SK-N-SH (cell line): ENCODE results near the gene CABLES2. TPM values are rescaled to one million over a fixed set of nuclear protein-coding genes. Genes with fewer than 3 reads are reported as not detected.
"Not testable (repeated sequence)": the region's sequence is repeated elsewhere in the genome, so short reads cannot be mapped to it uniquely, and the experiment has no call there.

Experiments used
- CTCF ChIA-PET: fragments of 300-600, 350-600 bp; formaldehyde crosslinking; extraction: SDS; loops from one replicate; lab custom pipeline; 2021; lab: Yijun Ruan, JAX
- POLR2A ChIA-PET: fragments of 350-600 bp; sonication (Branson Sonifier 250); formaldehyde crosslinking; extraction: SDS; loops from one replicate; lab custom pipeline; 2020; ENCODE audit warnings: antibody characterized with exemption, inconsistent platforms; lab: Yijun Ruan, JAX
- DNase-seq: peaks from one replicate; pipeline ENCODE4 v3.0.0; 2012
- H2AFZ ChIP-seq: fragments of 200-600 bp; sonication (generic); 2 replicates; pipeline ENCODE4 v1.8.1; 2016; ENCODE audit warnings: antibody characterized with exemption, mild to moderate bottlenecking, low read depth
- H3F3A ChIP-seq: fragments of 200-600 bp; sonication (generic); replicated peaks from 2 replicates; pipeline ENCODE3; 2016; ENCODE audit warnings: antibody characterized with exemption, mild to moderate bottlenecking; ENCODE audit not compliant: insufficient read depth
- H3K27ac ChIP-seq, 2 experiments: fragments of 200-500 bp in 1 of 2; fragments of 200-600 bp in 1 of 2; sonication (Bioruptor generic) in 1 of 2; sonication (generic), shearing (Covaris generic) in 1 of 2; 2 replicates each; pipeline versions ENCODE4 v1.5.1 to v1.6.1; 2014 to 2016; ENCODE audit warnings: low read depth in 2 of 2, inconsistent platforms in 1 of 2, low read length in 1 of 2, mild to moderate bottlenecking in 1 of 2, mixed read lengths in 1 of 2
- H3K27me3 ChIP-seq: fragments of 200-600 bp; sonication (generic), shearing (Covaris generic); 2 replicates; pipeline ENCODE4 v1.6.1; 2016; ENCODE audit warnings: mixed run types; ENCODE audit not compliant: insufficient read depth
- H3K36me3 ChIP-seq, 2 experiments: fragments of 200-500 bp in 1 of 2; fragments of 200-600 bp in 1 of 2; sonication (Bioruptor generic) in 1 of 2; sonication (generic) in 1 of 2; replicated peaks in 1 of 2; 2 replicates each; pipeline versions ENCODE3 to v1.5.1; 2014 to 2016; ENCODE audit warnings: low read length in 1 of 2, mild to moderate bottlenecking in 1 of 2; ENCODE audit not compliant: insufficient read depth in 2 of 2, control insufficient read depth in 1 of 2
- H3K4me1 ChIP-seq, 2 experiments: fragments of 200-500 bp in 1 of 2; fragments of 200-600 bp in 1 of 2; sonication (Bioruptor generic) in 1 of 2; sonication (generic), shearing (Covaris generic) in 1 of 2; 2 replicates each; pipeline versions ENCODE4 v1.5.1 to v1.6.1; 2014 to 2016; ENCODE audit warnings: low read depth in 1 of 2, low read length in 1 of 2, mixed run types in 1 of 2; ENCODE audit not compliant: insufficient read depth in 2 of 2, control insufficient read depth in 1 of 2
- H3K4me2 ChIP-seq: fragments of 200-600 bp; sonication (generic), shearing (Covaris generic); 2 replicates; pipeline ENCODE4 v1.6.1; 2017; ENCODE audit warnings: mixed run types
- H3K4me3 ChIP-seq, 2 experiments: fragments of 200-500 bp in 1 of 2; fragments of 200-600 bp in 1 of 2; sonication (Bioruptor generic) in 1 of 2; sonication (generic), shearing (Covaris generic) in 1 of 2; 2 replicates each; pipeline versions ENCODE4 v1.5.1 to v1.8.1; 2014 to 2016; ENCODE audit warnings: low read depth in 2 of 2, inconsistent platforms in 1 of 2, low read length in 1 of 2, mild to moderate bottlenecking in 1 of 2, mixed read lengths in 1 of 2, moderate library complexity in 1 of 2
- H3K79me2 ChIP-seq: fragments of 200-600 bp; sonication (generic); 2 replicates; pipeline ENCODE4 v1.8.1; 2017; ENCODE audit warnings: mild to moderate bottlenecking; ENCODE audit not compliant: insufficient read depth
- H3K9ac ChIP-seq: fragments of 200-600 bp; sonication (generic); 2 replicates; pipeline ENCODE4 v1.6.1; 2017; ENCODE audit warnings: mixed run types
- H3K9me2 ChIP-seq: fragments of 200-600 bp; sonication (generic); 2 replicates; pipeline ENCODE4 v1.6.1; 2017; ENCODE audit warnings: mixed run types
- H3K9me3 ChIP-seq: fragments of 200-600 bp; sonication (generic); 2 replicates; pipeline ENCODE4 v1.6.1; 2017; ENCODE audit warnings: mixed run types, mild to moderate bottlenecking, moderate library complexity
- H4K20me1 ChIP-seq: fragments of 200-600 bp; sonication (generic); 2 replicates; pipeline ENCODE4 v1.6.1; 2017; ENCODE audit warnings: mild to moderate bottlenecking, mixed run types; ENCODE audit not compliant: insufficient read depth
- ELF1 ChIP-seq: IDR thresholded peaks from 2 replicates; pipeline ENCODE4 v1.4.0; 2012
- EZH2phosphoT487 ChIP-seq: fragments of 200-600 bp; sonication (generic); IDR thresholded peaks from 2 replicates; pipeline ENCODE4 v1.6.1; 2017; ENCODE audit warnings: low read depth, mixed run types, mild to moderate bottlenecking, antibody characterized with exemption, moderate library complexity, borderline replicate concordance
- FOSL2 ChIP-seq: IDR thresholded peaks from 2 replicates; pipeline ENCODE4 v1.4.0; 2012; ENCODE audit warnings: low read depth, mild to moderate bottlenecking, moderate library complexity, borderline replicate concordance
- FOXJ3 ChIP-seq: sonication (generic); formaldehyde crosslinking; IDR thresholded peaks from 2 replicates; pipeline ENCODE4 v1.5.1; 2020; ENCODE audit warnings: mild to moderate bottlenecking, missing genetic modification reagents
- MEF2A ChIP-seq: IDR thresholded peaks from 2 replicates; pipeline ENCODE4 v1.4.0; 2012; ENCODE audit warnings: low read depth, borderline replicate concordance
- MXI1 ChIP-seq: IDR thresholded peaks from 2 replicates; pipeline ENCODE4 v1.6.1; 2012; ENCODE audit warnings: mild to moderate bottlenecking, low read depth, low read length, improper control_type of control experiment
- NFIC ChIP-seq: IDR thresholded peaks from 2 replicates; pipeline ENCODE4 v1.4.0; 2012; ENCODE audit warnings: borderline replicate concordance
- POLR2AphosphoS5 ChIP-seq: IDR thresholded peaks from 2 replicates; pipeline ENCODE4 v1.6.1; 2012; ENCODE audit warnings: low read depth, low read length
- TAF1 ChIP-seq: IDR thresholded peaks from 2 replicates; pipeline ENCODE4 v1.6.1; 2012; ENCODE audit warnings: low read depth, mild to moderate bottlenecking, low read length, moderate library complexity, borderline replicate concordance
- YY1 ChIP-seq: IDR thresholded peaks from 2 replicates; pipeline ENCODE4 v1.4.0; 2012; ENCODE audit warnings: low read depth, mild to moderate bottlenecking
- WGBS: methylation state at CpG from one replicate; pipeline ENCODE4 v1.1.6; 2017; ENCODE audit warnings: low lambda C conversion rate; 5-methylcytosine and 5-hydroxymethylcytosine counted together
- polyA plus RNA-seq, 3 experiments: library from polyadenylated mRNA; depleted of rRNA; stranded (reverse); fragments of >200 nt; gene quantifications; 2 replicates each; pipeline ENCODE4 v1.2.3, GENCODE V29; 2012
- TF ChIP-seq, protein P1 (sequence below): fragments of 200-600 bp; sonication (generic); IDR thresholded peaks from 2 replicates; pipeline ENCODE4 v1.6.1; 2017; ENCODE audit warnings: antibody characterized with exemption, mild to moderate bottlenecking, moderate library complexity
- TF ChIP-seq, protein P2 (sequence below): fragments of 150-350 bp; IDR thresholded peaks from 2 replicates; pipeline ENCODE4 v1.6.1; 2017; ENCODE audit warnings: antibody characterized with exemption, low read length, low read depth, borderline replicate concordance
- TF ChIP-seq, protein P3 (sequence below): fragments of 150-350 bp; IDR thresholded peaks from 2 replicates; pipeline ENCODE4 v1.6.1; 2016; ENCODE audit warnings: mild to moderate bottlenecking, low read depth, low read length

CABLES2 gene
- polyA plus RNA-seq, 1 of the 3 experiments (the other 2 are of a cell fraction), result 4.8 TPM

DNA sequence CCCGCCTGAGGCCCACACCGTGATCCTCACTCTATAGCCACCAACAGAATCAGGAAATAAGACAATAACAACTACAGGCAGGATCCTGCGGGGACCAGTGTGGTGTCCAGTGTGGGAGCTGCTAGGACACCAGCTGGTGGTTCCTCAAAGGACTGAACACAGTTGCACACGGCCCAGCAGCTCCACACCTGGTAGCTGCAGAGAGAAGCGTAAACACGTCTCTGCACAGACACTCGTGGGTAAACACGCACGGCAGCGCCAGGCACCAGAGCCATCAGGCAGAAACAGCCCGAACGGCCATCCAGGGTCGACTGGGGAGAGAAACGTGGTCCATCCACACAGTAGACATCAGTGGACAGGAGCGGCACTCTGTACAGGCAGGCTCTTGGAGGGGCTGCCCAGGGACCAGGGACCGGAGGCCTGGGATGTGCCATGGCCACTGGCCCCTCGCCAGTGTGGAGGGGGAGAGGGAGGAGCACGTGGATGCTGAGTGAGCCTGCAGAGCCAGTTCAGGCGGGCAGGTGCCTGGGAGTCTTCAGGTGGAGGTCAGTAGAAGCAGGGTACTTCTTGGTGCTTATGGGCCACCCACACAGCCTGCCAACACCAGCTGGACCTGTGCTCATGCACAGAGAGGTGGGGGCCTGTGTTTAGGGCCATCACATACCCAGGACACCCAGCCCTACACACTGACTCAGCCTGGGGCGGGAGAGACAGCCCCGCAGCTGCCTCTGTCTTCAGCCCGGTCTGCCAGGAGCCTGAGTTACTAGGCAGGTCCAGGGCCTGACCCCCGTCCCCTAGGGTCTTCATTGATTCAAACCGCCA, 32.5 kb downstream of the CABLES2 start (continued):
- TF ChIP-seq, protein P1, sequence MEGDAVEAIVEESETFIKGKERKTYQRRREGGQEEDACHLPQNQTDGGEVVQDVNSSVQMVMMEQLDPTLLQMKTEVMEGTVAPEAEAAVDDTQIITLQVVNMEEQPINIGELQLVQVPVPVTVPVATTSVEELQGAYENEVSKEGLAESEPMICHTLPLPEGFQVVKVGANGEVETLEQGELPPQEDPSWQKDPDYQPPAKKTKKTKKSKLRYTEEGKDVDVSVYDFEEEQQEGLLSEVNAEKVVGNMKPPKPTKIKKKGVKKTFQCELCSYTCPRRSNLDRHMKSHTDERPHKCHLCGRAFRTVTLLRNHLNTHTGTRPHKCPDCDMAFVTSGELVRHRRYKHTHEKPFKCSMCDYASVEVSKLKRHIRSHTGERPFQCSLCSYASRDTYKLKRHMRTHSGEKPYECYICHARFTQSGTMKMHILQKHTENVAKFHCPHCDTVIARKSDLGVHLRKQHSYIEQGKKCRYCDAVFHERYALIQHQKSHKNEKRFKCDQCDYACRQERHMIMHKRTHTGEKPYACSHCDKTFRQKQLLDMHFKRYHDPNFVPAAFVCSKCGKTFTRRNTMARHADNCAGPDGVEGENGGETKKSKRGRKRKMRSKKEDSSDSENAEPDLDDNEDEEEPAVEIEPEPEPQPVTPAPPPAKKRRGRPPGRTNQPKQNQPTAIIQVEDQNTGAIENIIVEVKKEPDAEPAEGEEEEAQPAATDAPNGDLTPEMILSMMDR, result no peak

DNA sequence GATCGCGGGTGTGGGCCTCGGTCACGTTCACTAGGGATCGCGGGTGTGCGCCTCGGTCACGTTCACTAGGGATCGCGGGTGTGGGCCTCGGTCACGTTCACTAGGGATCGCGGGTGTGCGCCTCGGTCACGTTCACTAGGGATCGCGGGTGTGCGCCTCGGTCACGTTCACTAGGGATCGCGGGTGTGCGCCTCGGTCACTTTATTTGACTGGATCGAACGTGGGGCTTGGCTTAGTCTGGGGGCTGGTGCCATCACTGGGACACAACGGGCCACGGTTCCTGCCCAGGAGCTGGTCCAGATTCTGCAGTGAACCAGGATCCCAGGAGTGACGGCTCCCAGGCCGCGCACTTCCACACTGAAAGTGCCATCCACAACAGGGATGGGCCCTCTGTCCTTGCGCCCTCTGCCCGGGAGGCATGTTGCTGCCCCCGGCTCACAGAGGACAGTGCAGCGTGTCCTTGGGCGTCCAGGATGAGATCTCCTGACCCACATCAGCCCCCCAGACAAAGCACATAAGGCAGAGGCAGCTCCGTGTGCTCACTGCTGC, 33.4 kb downstream of the CABLES2 start:
- H3K9me3 ChIP-seq, H2AFZ ChIP-seq, H3K79me2 ChIP-seq, H4K20me1 ChIP-seq, H3K27me3 ChIP-seq, H3F3A ChIP-seq, H3K4me2 ChIP-seq, DNase-seq, POLR2A ChIA-PET, H3K9me2 ChIP-seq, H3K9ac ChIP-seq, H3K4me3 ChIP-seq, H3K36me3 ChIP-seq: not testable (repeated sequence)
- 92% methylated on average over 26 of the region's 40 CpGs for WGBS
- Histone ChIP-seq H3K4me1 (peaks cover 19 to 73% of the 10 kb centered on the region in 2 experiments; a peak in 3 of 4 replicates), H3K27ac (peak overlapping the region in 1 of 2 experiments; percentile 43; a peak in 1 of 4 replicates)
- CTCF ChIA-PET, result interaction anchor here (1.2 to 12.0 kb wide), 2 partner anchors 7 to 31 kb away, joined by 3 to 127 read pairs; no protein-coding TSS in a partner anchor

DNA sequence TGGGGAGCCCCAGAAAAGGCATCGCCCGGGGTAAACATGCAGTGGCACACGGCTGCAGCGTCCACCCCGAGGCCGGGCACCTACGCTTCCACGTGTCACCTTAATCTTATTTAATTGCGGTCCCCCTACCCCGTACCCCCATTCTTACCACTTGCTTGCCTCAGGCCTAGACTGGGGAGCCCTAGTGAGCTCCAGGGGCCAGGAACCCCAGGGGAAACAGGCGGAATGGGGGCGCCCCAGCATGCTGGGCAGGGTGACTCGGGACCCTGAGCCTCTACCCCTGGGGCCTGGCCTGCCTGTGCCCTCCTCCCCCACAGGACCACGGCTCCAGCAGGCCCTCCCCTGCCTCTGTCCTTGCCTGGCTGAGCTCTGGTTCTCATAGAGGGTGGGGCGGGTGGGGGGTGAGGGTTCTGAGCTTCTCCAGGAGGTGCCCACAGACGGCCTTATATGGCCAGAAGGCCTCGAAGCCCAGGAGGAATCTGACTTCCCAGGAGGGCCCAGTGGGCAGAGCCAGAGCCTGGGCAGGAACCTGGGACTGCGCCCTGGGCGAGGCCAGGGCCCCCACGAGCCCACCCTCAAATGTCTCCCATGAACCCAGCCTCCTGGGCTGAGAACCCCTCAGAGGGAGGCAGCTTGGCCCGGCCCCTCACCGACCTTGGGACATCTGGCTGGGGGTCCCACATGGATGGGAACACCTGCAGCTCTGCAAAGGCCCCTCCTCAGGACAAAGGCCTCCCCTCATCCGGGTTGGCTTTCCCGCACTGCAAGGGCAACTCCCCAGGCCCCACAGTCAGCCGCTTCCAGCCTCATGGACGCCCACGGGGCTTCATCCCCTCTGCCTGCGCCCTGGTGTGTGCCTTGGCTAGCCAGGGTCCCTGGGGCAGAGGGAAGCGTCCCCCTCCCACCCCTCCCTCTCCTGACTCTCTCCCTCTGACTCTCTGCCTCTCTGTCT, 34.8 kb downstream of the CABLES2 start:
- H3K9me2 ChIP-seq, result no peaks in the 10 kb centered on the region
- H2AFZ ChIP-seq, result no peak overlapping the region
- no peak for DNase-seq
- H3K27me3 ChIP-seq, result no peaks in the 10 kb centered on the region
- no peaks in the 10 kb centered on the region for H3K79me2 ChIP-seq
- no peak overlapping the region for H3K4me3 ChIP-seq
- no peaks in the 10 kb centered on the region for H3K9me3 ChIP-seq
- H3K36me3 ChIP-seq, result peaks cover 0 to 3% of the 10 kb centered on the region in 2 experiments
- CTCF ChIA-PET, result interaction anchor here (12.0 kb wide), 1 partner anchor 9 kb away, joined by 127 read pairs; no protein-coding TSS in a partner anchor
- H3K27ac ChIP-seq, result no peak overlapping the region; a peak in 1 of 4 replicates
- TF ChIP-seq MEF2A (no peak), POLR2AphosphoS5 (no peak), NFIC (no peak), MXI1 (no peak), FOXJ3 (CRISPR knock-in tag) (no peak), YY1 (no peak), ELF1 (no peak), FOSL2 (no peak), TAF1 (no peak), EZH2phosphoT487 (no peak)
- TF ChIP-seq, protein P2, sequence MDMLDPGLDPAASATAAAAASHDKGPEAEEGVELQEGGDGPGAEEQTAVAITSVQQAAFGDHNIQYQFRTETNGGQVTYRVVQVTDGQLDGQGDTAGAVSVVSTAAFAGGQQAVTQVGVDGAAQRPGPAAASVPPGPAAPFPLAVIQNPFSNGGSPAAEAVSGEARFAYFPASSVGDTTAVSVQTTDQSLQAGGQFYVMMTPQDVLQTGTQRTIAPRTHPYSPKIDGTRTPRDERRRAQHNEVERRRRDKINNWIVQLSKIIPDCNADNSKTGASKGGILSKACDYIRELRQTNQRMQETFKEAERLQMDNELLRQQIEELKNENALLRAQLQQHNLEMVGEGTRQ, result no peak
- TF ChIP-seq, protein P3, sequence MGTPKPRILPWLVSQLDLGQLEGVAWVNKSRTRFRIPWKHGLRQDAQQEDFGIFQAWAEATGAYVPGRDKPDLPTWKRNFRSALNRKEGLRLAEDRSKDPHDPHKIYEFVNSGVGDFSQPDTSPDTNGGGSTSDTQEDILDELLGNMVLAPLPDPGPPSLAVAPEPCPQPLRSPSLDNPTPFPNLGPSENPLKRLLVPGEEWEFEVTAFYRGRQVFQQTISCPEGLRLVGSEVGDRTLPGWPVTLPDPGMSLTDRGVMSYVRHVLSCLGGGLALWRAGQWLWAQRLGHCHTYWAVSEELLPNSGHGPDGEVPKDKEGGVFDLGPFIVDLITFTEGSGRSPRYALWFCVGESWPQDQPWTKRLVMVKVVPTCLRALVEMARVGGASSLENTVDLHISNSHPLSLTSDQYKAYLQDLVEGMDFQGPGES, result no peak
- POLR2A ChIA-PET, result no interaction called here
- H3K9ac ChIP-seq, result no peak overlapping the region
- no peaks in the 10 kb centered on the region for H4K20me1 ChIP-seq
- H3K4me1 ChIP-seq, result peaks cover 33 to 78% of the 10 kb centered on the region in 2 experiments; a peak in 3 of 4 replicates
- H3F3A ChIP-seq, result peaks cover 10% of the 10 kb centered on the region
- no peak overlapping the region for H3K4me2 ChIP-seq
- WGBS, result 90% methylated on average over 15 of the region's 29 CpGs
